NCI-H2171 (cell line): Measurements from ENCODE around the gene CD40.
A peak's percentile ranks its signal among the peaks of the same experiment; 100 is the strongest.

Experiments
- DNase-seq: peaks from one replicate; lab custom pipeline; 2025; lab: John Stamatoyannopoulos, UW

CD40 gene

GRCh38 chr20:46148313-46149208, 30.4 kb downstream of the CD40 start:
- no peak for DNase-seq

DNA sequence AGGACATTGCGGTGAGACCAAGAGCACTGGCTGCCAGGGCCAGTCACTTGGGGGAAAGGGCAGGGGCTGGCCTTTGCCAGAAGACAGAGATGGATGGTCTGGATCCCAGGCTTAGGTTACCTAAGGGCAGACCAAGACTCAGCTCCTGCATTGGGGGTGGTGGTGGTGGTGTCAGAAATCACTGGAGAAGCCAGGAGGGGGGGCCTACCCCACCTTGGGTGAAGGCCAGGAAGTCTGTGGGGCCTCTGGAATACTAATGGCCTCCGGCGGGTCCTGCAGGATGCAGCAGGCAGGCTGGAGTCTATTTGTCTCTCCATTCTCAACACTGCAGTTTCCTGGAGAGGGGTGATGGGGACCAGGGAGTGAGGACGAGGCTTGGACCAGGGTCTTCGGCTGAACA, 32.8 kb downstream of the CD40 start:
- DNase-seq, result no peak

DNA sequence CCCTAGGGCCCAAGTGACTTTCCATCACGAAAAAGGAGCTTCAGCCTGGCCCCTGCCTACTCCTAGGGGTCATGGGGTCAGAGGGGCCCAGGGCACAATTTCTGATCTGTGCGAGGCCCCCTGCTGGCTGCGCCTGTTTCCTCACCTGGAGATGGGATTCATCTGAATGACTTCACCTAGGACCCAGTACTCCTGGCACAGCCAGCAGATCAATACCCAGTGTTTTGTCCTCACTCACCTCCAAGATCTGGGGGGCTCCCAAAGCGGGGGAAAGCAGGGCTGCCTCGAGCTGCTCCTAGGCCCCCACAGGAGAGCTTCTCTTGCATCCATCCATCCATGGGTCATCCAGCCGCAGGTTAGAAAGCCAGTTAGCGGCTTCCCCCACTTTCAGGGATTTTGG, 33.8 kb downstream of the CD40 start:
- DNase-seq, result no peak

DNA sequence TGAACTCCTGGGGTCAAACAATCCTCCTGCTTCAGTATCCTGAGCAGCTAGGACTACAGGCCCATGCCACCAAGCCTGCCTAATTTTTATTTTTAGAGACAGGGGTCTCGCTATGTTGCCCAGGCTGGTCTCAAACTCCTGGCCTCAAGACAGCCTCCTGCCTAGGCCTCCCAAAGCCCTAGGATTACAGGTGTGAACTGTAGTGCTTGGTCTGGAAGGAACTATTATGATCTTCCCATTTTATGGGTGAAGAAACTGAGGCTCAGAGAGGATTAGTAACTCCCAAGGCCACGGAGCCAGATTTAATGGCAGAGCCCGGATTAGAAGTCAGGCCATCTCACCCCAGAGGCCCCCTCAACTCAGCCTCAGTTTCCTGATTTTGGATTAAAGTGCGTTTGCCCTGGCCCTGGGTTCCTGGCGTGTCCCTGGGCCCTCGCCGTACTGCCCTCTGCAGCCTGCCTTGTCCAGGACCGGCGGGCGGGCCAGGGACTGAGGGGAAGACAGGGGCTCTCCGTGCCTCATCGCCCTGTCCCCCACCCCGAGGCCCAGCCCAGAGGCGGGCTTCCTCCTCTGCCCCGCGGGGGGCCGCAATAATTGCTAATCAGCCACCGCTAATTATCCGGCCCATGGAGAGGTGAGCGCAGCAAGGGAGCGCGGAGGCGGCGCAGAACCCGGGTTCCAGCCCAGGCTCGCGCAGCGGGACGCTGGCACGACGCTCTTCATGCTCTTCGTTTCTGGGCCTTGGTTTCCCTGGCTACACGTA, 34.9 kb downstream of the CD40 start:
- no peak for DNase-seq

- DNase-seq, result no peak
These were observed 36.2 kb downstream of the CD40 start for GRCh38 chr20:46154305-46154704.

DNA sequence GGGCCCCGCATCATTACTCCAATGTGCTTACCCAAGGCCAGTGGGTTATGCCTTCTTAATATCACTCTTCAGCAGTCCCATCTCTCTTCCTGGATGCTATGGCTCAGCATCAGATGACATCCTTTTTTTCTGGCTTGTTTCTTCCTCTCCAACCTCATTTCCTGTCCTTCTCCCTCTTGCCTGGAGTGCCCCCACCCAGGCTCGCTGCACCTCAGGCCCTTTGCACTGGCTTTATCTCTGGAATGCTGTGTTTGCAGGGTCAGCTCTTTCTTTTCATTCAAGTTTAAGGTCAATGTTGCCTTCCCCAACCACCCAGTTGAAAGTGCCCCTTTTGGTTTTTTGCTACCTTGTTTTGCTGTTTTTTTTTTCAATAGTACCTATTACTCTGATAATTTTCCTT, 36.7 kb downstream of the CD40 start:
- DNase-seq, result no peak

- DNase-seq, result no peak
These were observed 38.0 kb downstream of the CD40 start for GRCh38 chr20:46156065-46156464.

DNA sequence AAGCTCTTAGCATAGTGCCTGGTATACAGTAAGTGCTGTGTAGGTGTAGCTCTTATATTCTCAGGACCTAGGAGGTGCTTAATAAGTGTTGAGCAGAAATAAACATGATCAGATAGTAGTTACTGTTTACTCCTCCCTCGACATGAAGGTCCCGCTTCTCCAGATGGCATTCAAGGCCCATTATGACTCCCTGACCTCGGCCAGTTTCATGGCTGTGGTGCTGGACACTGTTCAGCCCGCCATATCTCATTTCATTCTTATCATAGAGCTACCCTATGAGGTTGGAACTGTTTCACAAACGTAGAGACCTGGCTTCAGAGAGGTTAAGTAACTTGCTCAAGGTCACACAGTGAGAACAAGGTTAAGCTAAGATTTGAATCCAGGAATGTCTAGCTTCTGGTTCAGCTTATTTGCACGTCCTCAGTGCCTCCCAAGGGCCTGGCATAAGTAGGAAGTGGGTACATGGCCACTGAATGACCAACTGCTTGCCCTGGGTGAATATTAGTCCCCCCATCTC, 39.0 kb downstream of the CD40 start:
- DNase-seq, result no peak

DNA sequence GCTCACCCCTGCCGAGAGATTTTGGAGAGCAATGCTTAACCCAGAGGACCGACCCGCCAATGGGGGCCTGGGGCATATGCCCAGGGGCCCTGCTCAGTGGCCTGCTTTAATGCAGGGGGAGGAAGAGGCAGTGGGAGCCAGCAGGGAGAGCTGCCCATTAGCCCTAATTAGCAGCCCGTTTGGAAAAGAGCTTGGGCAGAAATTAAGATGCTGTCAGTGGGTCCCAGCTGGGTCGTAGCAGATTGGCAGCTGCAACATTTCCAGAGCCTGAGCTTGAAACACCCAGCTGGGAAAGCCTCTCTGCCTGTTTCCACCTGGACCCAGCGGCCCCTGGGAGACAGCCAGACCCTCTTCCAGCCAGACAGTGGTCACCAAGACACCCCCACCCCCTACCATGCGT, 39.5 kb downstream of the CD40 start:
- peak; percentile 25 for DNase-seq

DNA sequence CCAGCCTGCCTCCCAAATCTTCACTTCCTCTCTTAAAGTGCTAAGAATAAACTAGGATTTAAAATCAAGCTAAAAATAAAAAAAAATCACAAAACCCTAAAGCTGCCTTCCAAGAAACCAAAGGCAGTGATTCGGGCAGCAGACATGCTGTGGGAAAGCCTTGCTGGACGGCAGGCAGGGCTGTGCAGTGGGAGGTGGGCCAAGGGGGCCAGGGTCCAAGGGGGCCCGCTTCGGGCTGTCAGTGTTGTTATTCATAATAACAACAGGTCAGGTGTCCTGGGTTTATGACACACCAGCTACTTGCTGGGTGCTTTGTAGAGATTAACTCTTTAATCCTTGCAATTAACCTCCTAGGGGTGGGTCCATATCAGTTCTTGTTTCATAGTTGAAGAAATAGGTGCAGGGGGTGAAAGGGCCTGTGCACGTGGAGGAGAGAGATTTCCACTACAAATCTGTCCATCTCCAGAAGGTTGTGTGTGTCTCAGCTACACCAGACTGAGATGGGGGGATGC, 40.4 kb downstream of the CD40 start:
- no peak for DNase-seq

DNA sequence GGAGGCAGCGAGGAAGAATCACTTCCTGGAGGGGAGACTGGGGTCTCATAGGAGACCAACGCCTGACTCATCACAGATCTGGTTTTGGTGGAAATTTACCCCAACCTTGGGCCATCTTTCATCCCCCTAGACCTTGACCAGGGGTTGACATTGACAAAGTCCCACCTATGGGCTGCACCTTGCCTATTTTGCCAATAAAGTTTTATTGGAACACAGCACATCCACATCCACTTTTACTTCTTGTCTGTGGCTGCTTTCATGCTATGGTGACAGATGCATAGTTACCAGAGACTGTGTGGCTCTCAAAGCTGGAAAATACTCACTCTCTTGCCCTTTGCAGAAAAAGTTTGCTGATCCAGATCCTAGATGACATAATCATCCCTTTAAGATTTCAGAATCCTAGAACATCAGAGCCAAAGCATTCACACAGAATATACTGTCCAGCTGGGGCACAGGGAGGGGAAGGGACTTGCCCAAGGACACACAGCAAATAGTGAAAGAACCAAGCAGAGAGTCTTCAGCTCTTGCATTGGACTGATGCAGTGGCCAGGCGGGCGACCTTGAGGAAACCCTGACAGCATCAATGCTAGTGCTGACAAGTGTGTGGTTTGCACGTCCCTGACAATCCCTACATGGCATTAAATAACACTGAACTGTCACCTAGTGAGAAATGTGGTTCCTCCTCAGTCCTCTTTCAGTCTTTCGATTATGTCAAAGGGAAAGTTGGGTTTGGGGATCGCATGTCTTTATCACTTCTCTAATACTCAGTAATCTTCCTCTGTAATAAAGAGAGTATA, 41.2 kb downstream of the CD40 start:
- no peak for DNase-seq

DNA sequence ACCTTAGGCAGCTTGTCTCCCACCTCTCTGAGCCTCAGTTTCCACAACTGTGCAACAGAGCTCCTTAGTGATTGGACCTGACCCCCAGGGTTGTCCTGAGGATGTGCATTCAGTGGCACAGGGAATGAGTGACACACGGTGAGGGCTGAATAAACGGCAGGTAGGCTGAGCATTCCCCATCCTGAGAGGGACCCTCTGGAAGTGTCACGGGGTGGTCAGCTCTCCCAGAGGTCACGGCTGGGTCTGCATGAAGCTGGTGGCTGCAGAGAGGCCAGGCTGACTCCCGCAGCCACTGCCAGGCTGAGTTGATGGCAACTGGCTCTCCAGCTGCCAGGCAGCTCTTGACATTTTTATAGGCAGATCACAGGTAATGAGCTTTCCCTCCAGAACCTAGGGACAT, 42.5 kb downstream of the CD40 start:
- DNase-seq, result no peak

DNA sequence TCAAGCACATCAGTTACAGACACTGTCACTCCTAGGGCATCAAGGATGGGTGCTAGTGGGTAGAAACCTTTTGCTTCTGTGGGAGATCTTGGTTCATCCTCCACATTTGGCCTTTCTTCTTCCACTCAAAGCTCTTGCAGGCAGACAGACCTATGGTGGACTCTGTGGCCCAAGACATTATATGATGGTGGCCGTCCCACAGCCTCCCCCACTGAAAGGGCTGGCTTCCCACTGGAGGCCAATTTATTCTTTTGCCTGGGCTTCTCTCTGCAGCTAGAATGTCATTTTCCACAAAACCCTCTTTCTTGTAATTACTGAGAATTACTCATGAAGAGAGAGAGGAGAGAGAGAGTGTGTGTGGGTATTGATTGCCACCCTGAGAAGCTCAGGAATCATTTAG, 43.8 kb downstream of the CD40 start:
- no peak for DNase-seq

- no peak for DNase-seq
These were observed 46.1 kb downstream of the CD40 start for GRCh38 chr20:46164254-46164653.

GRCh38 chr20:46167080-46167479, 49.0 kb downstream of the CD40 start:
- DNase-seq, result no peak

DNA sequence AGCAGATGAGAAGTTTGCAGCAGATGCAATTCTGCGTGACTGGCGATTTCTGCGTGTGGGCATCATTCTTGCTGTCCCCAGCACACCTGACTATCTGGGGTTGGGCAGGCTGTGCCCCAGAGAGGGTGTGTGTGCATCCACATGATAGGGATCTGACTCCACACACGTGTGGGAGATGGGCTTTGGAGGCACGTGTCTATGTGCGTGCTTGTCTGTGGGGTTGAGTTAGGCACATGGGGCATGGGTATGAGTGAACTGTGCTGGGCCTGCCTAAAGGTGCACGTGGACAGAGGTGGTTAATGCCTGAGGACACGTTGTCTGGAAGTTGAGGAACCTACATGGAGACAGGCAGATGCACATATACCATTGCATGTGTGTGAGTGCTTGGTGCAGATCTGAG, 50.3 kb downstream of the CD40 start:
- no peak for DNase-seq

- no peak for DNase-seq
These were observed 51.4 kb downstream of the CD40 start for GRCh38 chr20:46169245-46170171.

GRCh38 chr20:46171476-46171875, 53.4 kb downstream of the CD40 start:
- DNase-seq, result no peak

DNA sequence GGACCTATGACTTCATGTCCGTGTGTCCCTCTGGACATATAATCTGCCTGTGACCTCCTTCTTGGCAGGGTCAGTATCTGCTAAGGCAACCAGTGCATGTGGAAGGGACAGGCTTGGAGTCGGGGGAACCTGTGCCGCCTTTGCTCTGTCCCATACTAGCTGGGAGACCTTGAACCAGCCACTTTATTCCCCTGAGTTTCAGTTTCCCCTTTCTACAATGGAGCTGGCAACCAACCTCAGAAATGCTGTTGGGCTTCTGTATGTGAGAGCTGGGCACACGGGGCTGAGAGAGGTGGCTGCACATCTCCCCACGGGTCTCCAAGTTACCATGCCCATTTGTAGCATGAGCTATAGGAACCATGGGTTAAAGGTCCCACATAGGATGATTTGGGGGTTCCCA, 53.8 kb downstream of the CD40 start:
- no peak for DNase-seq

- DNase-seq, result no peak
These were observed 54.3 kb downstream of the CD40 start for GRCh38 chr20:46172455-46172854.

DNA sequence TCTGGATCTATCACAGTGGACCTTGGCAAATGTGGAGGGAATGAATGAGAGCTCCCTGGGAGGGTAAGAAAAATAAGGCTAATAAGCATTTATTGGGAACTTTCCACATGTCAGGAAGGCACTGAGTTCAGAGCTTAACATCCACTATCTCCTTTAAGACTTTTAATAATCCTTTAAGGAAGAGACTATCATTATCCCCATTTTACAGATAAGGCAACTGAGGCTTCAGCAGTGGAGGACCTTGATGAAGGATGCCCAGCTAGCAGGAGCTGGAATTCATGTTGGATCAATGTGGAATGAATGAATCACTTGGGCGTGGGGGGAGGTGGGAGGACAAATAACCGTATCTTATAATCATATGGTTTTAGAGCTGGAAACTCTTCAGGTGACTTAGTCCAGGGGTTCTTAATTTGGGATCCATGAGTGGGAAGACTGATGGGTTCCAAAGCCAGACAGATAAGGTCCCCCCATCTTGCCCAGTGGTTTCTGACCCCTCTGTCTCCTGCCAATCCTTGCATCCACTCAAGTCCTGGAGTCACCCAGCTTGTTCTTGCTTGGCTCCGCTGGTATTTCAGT, 54.9 kb downstream of the CD40 start:
- DNase-seq, result no peak
